Measurements from ENCODE around the gene ASCL2.

Gene ASCL2

DNA sequence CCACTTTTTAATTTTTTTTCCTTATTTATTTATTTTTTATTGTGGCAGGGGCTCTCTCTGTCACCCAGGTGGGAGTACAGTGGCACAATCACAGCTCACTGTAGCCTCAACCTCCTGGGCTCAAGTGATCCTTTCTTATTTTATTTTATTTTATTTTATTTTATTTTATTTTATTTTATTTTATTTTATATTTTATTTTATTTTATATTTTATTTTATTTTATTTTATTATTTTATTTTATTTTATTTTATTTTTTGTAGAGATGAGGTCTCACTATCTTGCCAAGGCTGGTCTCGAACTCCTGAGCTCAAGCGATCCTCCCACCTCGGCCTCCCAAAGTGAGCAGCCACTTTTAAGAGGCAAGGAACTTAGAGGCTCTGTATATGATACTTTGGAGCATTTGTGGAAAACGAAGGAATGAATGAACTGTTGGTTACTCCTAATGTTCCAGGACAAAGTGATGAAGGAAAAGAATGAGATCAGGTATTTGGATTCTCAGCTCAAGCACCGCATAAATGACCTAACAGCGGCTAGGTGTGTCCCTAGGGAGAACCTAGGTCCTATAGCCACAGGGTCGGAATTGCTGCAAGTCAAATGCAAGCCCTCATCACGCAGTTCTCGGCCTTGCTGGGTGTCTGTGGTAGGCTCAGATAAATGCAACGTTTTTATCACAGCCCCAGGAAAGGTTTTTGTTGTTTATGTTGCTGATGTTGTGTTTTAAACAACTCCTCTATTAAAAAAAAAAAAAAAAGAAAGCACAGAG is 36.5 kb downstream of the ASCL2 start:
- DNase-seq (ENCODE audit: low read depth): no peak

DNA sequence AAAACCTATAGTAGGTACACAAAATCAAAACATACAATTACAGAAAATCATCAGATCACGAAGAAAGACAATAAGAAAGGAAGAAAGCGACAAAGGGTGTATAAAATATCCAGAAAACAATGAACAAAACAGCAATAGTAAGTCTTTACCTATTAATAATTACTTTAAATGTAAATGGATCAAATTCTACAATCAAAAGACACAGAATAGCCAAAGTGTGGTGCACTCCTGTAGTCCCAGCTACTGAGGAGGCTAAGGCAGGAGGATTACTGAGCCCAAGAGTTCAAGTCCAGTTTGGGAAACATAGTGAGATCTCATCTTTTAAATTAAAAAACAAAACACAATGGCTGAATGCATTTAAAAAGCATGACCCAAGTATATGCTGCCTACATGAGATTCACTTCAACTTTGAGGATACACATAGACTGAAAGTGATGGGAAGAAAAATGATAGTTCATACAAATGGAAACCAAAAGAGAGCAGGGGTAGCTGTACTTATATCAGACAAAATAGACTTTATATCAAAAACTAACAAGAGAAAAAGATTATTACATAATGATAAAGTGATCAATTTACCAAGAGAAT is 40.6 kb downstream of the ASCL2 start:
- DNase-seq (ENCODE audit: low read depth): no peak

DNA sequence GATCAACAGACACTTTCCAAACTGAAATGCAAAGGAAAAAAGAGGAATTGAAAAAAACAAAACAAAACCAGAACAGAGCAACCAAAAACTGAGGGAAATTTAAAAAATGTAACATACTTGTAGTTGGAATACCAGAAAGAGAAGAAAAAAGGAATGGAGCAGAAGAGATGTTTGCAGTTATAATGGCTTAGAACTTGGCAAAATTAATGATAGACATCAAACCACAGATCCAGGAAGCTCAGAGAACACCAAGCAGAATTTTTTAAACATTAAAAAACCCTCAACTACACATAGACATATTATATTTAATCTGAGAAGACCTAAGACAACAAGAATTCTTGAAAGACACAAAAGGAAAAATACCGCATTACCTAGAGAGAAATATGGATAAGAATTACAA is 46.1 kb downstream of the ASCL2 start:
- no peak for DNase-seq (ENCODE audit: low read depth)

DNA sequence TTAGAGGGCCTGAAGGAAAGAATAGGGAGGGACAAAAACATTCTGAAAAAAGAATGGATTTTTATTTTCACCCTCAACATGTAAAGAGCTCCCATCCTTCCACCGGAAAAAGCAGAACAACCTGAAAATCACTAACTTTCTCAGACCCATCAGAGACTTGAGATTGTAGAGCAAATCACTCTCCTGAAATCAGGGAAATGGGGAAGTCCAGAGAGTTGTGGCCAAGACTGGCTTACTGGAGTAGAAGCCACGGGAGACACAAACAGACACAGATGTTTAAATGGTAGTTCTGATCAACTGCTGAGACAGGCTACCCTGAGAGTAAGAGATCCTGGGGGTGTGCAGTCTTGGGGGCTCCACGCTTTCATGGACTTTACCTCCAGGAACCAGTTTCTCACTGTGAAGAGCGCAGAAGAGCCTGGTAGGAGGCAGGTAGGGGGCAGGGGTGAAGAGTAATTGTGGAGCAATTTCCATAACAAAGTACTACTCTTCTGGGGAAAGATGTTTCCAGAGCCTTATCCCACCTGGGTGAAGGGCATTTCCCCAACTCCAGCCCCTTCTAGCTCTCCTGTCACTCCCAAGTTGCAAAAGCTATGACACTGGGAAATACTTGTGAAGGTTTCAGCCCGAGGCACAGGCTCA is 47.1 kb downstream of the ASCL2 start:
- no peak for DNase-seq (ENCODE audit: low read depth)

DNA sequence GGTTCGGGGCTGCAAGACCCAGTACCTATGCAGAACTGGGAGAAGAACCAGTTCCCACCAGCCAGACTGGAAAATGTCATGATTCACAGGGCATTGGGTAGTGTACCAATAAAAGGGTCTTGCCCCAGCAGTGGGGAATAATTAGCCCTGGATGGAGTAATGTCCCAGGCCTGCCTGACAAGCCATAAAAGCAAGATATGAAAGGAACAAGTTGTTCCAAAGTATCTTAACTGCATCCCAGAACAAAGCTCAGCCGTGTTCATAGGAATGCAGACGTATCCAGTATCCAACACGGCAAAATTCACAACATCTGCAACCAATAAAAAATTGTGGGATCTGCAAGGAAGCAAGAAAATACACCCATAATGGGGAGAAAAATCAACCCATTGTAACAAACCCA is 47.9 kb downstream of the ASCL2 start:
- DNase-seq (ENCODE audit: low read depth): no peak

DNA sequence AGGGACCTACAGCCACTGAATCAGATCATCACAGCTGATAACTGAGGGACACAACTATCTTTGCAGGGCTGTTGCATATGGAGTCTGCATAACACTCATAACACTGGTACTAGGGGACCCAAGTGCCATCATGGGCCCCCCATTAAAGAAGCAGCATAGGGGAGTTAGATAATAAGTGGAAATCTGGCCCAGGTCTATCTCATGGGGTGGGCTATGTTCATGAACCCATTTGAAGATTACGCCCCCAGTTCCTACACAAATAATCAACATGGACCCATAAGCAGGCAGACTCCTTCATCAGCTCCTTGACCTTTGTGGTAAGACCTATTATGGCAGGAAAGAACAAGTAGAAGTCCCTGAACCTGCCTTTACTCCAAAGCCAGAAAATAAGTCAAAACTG is 48.8 kb downstream of the ASCL2 start:
- DNase-seq (ENCODE audit: low read depth): no peak

DNA sequence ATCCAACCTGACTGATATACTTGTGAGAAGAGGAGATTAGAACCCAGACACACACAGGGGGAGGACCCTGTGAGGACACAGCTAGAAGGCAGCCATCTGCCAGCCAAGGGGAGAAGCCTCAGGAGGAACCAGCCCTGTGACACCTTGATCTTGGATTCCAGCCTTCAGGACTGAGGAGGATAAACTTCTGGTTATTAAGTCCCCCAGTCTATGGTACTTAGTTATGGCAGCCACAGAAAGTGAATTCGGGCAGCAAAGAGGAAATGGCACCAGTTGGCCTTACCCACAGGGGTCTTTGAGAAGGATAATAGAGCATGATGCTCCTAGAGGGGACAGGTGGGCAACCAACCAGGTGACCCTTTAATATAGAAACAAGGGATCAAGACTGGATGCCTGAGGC is 49.4 kb downstream of the ASCL2 start:
- no peak for DNase-seq (ENCODE audit: low read depth)

DNA sequence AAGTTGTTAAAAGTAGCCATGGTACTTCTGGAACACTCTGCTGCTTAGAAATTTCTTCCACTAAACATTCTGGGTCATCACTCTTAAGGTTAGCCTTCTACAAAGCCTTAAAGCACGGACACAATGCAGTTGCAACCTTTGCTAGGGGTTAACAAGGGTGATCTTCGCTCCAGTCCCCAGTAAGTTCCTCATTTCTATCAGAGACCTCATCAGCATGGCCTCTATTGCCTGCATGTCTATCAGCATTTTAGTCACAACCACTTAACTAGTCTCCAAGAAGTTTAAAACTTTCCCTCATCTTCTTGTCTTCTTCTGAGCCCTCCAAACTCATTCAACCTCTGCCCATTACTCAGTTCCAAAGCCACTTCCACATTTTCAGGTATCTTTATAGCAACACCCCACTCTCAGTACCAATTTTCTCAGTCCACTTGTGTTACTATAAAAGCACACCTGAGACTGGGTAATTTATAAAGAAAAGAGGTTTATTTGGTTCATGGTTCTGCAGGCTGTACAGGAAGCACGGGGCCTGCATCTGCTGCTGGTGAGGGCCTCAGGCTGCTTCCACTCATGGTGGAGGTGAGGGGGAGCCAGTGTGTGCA is 50.1 kb downstream of the ASCL2 start:
- DNase-seq (ENCODE audit: low read depth): no peak

DNA sequence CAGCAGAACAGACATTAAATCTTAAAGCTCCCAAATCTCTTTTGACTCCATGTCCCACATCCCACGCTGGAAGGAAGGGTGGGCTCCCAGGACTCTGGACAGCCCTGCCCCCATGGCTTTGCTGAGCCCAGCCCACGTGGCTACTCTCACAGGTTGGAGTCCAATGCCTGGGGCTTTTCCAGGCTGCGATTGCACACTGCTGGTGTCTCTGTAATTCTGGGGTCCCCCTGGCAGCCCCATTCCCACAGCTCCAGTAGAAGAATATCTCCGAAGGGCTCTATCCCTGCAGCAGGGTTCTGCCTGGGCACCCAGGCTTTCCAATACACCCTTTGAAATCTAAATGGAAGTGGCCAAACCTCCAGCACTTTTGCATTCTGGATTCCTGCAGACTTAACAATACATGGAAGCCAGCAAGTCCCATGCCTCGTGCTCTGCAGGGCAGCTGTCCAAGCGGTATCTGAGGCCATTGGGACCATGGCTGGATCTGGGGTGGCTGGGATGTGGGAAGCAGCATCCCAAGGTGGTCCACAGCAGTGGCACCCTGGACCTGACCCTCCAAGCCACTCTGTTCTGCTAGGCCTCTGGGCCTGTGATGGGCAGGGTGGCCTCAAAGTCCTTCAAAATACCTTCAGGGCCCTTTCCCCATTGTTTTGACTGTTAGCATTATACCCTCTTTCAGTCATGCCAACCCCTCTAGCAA is 50.9 kb downstream of the ASCL2 start:
- DNase-seq (ENCODE audit: low read depth): no peak

All from iris pigment epithelial cell (primary cell).